ENCODE results near the gene FRMD4B. TPM values are rescaled to one million over a fixed set of nuclear protein-coding genes. Genes with fewer than 3 reads are reported as not detected.

Gene FRMD4B
- total RNA-seq, 1 experiment from 2014 or later, result 0.90 TPM

DNA sequence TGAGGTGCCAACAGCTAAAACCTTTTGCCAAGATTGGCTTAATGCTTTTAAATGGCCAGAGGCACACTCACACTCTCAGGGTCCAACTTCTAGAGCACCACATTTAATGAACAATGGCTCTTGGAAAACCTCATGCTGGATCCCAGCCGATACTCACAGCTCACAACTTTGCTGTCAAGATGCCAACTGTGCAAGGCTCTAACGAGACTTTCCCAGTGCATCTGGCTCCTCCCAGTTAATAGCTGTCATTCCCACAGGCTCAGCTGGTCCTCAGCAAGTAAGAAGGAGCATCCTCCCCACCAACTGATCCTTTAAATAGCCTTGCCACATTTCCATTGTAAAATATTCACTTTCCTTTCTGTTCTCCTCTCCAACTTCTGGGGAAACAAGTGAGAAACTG is 20.3 kb upstream of the FRMD4B start:
- H3K4me1 ChIP-seq (ENCODE audit: control insufficient read depth, insufficient read depth, low read length), result no peaks in the 10 kb centered on the region
- CTCF ChIA-PET, result no interaction called here
- in situ Hi-C loops (cut with HindIII; ENCODE audit: low pct_unique_long_range_greater_than_20kb, low sequenced_read_pairs), result no loop called here

GRCh38 chr3:69405067-69405466 is 19.2 kb upstream of the FRMD4B start:
- H3K27ac ChIP-seq (ENCODE audit: low read length), result no peak overlapping the region
- no peaks in the 10 kb centered on the region for H3K36me3 ChIP-seq (ENCODE audit: control insufficient read depth, insufficient read depth, low read length)
- no TSS peak for BruUV-seq (replicated peaks)
- H3K4me3 ChIP-seq (ENCODE audit: low read depth in 2 of 2, low read length in 2 of 2), result no peak overlapping the region
- no peaks in the 10 kb centered on the region for H3K9me3 ChIP-seq (ENCODE audit: control insufficient read depth, insufficient read depth, low read depth, low read length)
- in situ Hi-C loops (cut with HindIII; ENCODE audit: low pct_unique_long_range_greater_than_20kb, low sequenced_read_pairs) (no loop called here), intact Hi-C loops (cut with micrococcal nuclease; ENCODE audit: unreplicated experiment) (no loop called here)
- CTCF ChIA-PET, result no interaction called here
- no peaks in the 10 kb centered on the region for H3K4me1 ChIP-seq (ENCODE audit: control insufficient read depth, insufficient read depth, low read length)
- H3K27me3 ChIP-seq (ENCODE audit: control insufficient read depth, insufficient read depth, low read length), result no peaks in the 10 kb centered on the region
- ATAC-seq (no peak), DNase-seq (ENCODE audit: low read depth, low spot score) (no peak)
- TF ChIP-seq POLR2AphosphoS5 (IDR thresholded peaks at IDR 0.05; ENCODE audit: low read depth, low read length), result no peak
- TF ChIP-seq CTCF (IDR thresholded peaks at IDR 0.05), result no peak
- TF ChIP-seq, protein P1, sequence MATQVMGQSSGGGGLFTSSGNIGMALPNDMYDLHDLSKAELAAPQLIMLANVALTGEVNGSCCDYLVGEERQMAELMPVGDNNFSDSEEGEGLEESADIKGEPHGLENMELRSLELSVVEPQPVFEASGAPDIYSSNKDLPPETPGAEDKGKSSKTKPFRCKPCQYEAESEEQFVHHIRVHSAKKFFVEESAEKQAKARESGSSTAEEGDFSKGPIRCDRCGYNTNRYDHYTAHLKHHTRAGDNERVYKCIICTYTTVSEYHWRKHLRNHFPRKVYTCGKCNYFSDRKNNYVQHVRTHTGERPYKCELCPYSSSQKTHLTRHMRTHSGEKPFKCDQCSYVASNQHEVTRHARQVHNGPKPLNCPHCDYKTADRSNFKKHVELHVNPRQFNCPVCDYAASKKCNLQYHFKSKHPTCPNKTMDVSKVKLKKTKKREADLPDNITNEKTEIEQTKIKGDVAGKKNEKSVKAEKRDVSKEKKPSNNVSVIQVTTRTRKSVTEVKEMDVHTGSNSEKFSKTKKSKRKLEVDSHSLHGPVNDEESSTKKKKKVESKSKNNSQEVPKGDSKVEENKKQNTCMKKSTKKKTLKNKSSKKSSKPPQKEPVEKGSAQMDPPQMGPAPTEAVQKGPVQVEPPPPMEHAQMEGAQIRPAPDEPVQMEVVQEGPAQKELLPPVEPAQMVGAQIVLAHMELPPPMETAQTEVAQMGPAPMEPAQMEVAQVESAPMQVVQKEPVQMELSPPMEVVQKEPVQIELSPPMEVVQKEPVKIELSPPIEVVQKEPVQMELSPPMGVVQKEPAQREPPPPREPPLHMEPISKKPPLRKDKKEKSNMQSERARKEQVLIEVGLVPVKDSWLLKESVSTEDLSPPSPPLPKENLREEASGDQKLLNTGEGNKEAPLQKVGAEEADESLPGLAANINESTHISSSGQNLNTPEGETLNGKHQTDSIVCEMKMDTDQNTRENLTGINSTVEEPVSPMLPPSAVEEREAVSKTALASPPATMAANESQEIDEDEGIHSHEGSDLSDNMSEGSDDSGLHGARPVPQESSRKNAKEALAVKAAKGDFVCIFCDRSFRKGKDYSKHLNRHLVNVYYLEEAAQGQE (IDR thresholded peaks at IDR 0.05; ENCODE audit: insufficient read depth in 1 of 2, low read depth in 2 of 2, low read length in 1 of 2), result no peak
- TF ChIP-seq SIN3A (IDR thresholded peaks at IDR 0.05; ENCODE audit: borderline replicate concordance, insufficient read depth, low read depth, low read length), result no peak
- no peak for TF ChIP-seq TCF7L2 (IDR thresholded peaks at IDR 0.05; ENCODE audit: low read depth, low read length)
- POLR2A ChIA-PET, result no interaction called here

More for the DNA sequence above, 20.3 kb upstream of the FRMD4B start:
- no peaks in the 10 kb centered on the region for H3K9me3 ChIP-seq (ENCODE audit: control insufficient read depth, insufficient read depth, low read depth, low read length)
- no TSS peak for BruUV-seq (replicated peaks)
- DNase-seq (ENCODE audit: low read depth, low spot score) (no peak), ATAC-seq (no peak)
- H3K4me3 ChIP-seq (ENCODE audit: low read depth in 2 of 2, low read length in 2 of 2), result no peak overlapping the region
- TF ChIP-seq, protein P1 (IDR thresholded peaks at IDR 0.05; ENCODE audit: insufficient read depth in 1 of 2, low read depth in 2 of 2, low read length in 1 of 2), result no peak
- TF ChIP-seq TCF7L2 (IDR thresholded peaks at IDR 0.05; ENCODE audit: low read depth, low read length) (no peak), CTCF (IDR thresholded peaks at IDR 0.05) (no peak)
- intact Hi-C loops (cut with micrococcal nuclease; ENCODE audit: unreplicated experiment), result no loop called here
- no peaks in the 10 kb centered on the region for H3K36me3 ChIP-seq (ENCODE audit: control insufficient read depth, insufficient read depth, low read length)
- POLR2A ChIA-PET, result no interaction called here
- no peaks in the 10 kb centered on the region for H3K27me3 ChIP-seq (ENCODE audit: control insufficient read depth, insufficient read depth, low read length)
- H3K27ac ChIP-seq (ENCODE audit: low read length), result no peak overlapping the region
